ENCODE results near the gene FASTKD3. TPM values are rescaled to one million over a fixed set of nuclear protein-coding genes. Genes with fewer than 3 reads are reported as not detected.

The FASTKD3 gene
- total RNA-seq, 1 experiment from 2014 or later: 12.0 TPM

DNA sequence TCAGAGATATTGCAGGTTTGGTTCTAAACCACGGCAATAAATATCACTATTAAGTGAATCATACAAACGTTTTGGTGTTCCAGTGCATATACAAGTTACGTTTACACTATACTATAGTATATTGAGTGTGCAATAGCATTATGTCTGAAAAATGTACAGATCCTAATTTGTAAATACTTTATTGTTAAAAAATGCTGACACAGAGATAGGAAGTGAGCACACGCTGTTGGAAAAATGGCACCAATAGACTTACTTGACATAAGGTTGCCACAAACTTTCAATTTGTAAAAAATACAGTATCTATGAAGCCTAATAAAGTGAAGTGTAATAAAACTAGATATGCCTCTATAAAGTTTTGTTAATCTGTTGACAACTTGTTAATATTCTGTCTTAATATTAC, 33.8 kb downstream of the FASTKD3 start:
- ChIA-PET POLR2A (no interaction called here), RAD21 (ENCODE audit: low non-redundant PET in 1 of 2, low total read pairs in 2 of 2, uncharacterized antibody in 2 of 2, unreplicated experiment in 2 of 2) (no interaction called here), CTCF (no interaction called here)
- peaks cover 13% of the 10 kb centered on the region; the same call in 1 of the 2 replicates for H3K27me3 ChIP-seq (ENCODE audit: insufficient read depth, low read length)
- intact Hi-C loops (cut with micrococcal nuclease): no loop called here
- TF ChIP-seq ZFX (IDR thresholded peaks at IDR 0.05) (no peak), RAD21 (IDR thresholded peaks at IDR 0.05; ENCODE audit: low read depth) (no peak), POLR2A (IDR thresholded peaks at IDR 0.05; ENCODE audit: borderline replicate concordance, extremely low read depth, insufficient read depth, insufficient read length) (no peak), ZNF274 (IDR thresholded peaks at IDR 0.05; ENCODE audit: low read depth, low read length) (no peak), ELF1 (IDR thresholded peaks at IDR 0.05; ENCODE audit: borderline replicate concordance, low read depth) (no peak), POLR2AphosphoS5 (IDR thresholded peaks at IDR 0.05; ENCODE audit: low read depth, low read length) (no peak)
- no peaks in the 10 kb centered on the region for H3K9me2 ChIP-seq (ENCODE audit: insufficient read depth)
- H3K4me2 ChIP-seq (ENCODE audit: low read length): no peak overlapping the region
- no peaks in the 10 kb centered on the region for H3K79me2 ChIP-seq (ENCODE audit: insufficient read depth, low read length)
- H3K4me1 ChIP-seq (ENCODE audit: control insufficient read depth in 1 of 2, insufficient read depth in 2 of 2, low read length in 2 of 2): no peaks in the 10 kb centered on the region
- no peak overlapping the region for H3K9ac ChIP-seq (ENCODE audit: low read length)
- no peaks in the 10 kb centered on the region for H4K20me1 ChIP-seq (ENCODE audit: insufficient read depth)
- no peak overlapping the region for H2AFZ ChIP-seq (ENCODE audit: low read depth, low read length, poor library complexity, severe bottlenecking)
- ATAC-seq (no peak), DNase-seq (ENCODE audit: low read depth, low spot score) (no peak)
- no peaks in the 10 kb centered on the region for H3K36me3 ChIP-seq (ENCODE audit: control insufficient read depth in 1 of 2, insufficient read depth in 2 of 2, low read length in 2 of 2)
- no TSS peak for BruUV-seq (replicated peaks)
- H3K9me3 ChIP-seq (ENCODE audit: control insufficient read depth in 1 of 2, insufficient read depth in 1 of 2, low read depth in 1 of 2, low read length in 2 of 2): no peaks in the 10 kb centered on the region
- H3K4me3 ChIP-seq (replicated peaks in 1 of 2; ENCODE audit: low read depth in 1 of 2, low read length in 2 of 2): no peak overlapping the region
- H3K27ac ChIP-seq (ENCODE audit: low read depth, low read length): no peak overlapping the region

DNA sequence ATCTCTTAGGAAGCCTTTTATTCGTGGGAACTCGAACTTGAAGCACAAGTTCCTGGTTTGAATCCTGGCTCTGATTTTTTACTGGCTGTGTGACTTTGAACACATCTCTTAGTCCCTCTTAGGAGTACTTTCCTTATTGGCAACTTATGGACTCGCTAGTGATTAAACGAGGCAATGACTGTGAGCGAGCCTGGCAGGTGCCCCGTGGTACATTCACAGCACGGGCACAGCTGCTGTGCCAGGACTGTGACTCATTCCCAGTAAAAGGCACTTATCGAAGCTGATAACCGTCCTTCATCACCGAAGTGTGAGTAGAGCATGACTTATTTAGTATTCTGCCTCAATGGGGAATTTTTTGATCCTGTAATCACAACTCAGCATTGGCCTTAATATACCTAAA, 40.6 kb downstream of the FASTKD3 start:
- Histone ChIP-seq H4K20me1 (ENCODE audit: insufficient read depth) (no peaks in the 10 kb centered on the region), H3K9me3 (ENCODE audit: control insufficient read depth in 1 of 2, insufficient read depth in 1 of 2, low read depth in 1 of 2, low read length in 2 of 2) (no peaks in the 10 kb centered on the region), H3K9me2 (ENCODE audit: insufficient read depth) (no peaks in the 10 kb centered on the region), H3K4me2 (ENCODE audit: low read length) (no peak overlapping the region), H3K4me1 (ENCODE audit: control insufficient read depth in 1 of 2, insufficient read depth in 2 of 2, low read length in 2 of 2) (no peaks in the 10 kb centered on the region), H2AFZ (ENCODE audit: low read depth, low read length, poor library complexity, severe bottlenecking) (no peak overlapping the region), H3K36me3 (ENCODE audit: control insufficient read depth in 1 of 2, insufficient read depth in 2 of 2, low read length in 2 of 2) (no peaks in the 10 kb centered on the region), H3K27ac (ENCODE audit: low read depth, low read length) (no peak overlapping the region), H3K9ac (ENCODE audit: low read length) (no peak overlapping the region), H3K4me3 (replicated peaks in 1 of 2; ENCODE audit: low read depth in 1 of 2, low read length in 2 of 2) (no peak overlapping the region), H3K79me2 (ENCODE audit: insufficient read depth, low read length) (no peaks in the 10 kb centered on the region), H3K27me3 (ENCODE audit: insufficient read depth, low read length) (peaks cover 45% of the 10 kb centered on the region; the same call in 1 of the 2 replicates)
- RAD21 ChIA-PET (ENCODE audit: low non-redundant PET in 1 of 2, low total read pairs in 2 of 2, uncharacterized antibody in 2 of 2, unreplicated experiment in 2 of 2): no interaction called here
- POLR2A ChIA-PET: no interaction called here
- TF ChIP-seq ZFX (IDR thresholded peaks at IDR 0.05) (no peak), EGR1 (IDR thresholded peaks at IDR 0.05; ENCODE audit: low read depth) (no peak)
- TF ChIP-seq, protein P1, sequence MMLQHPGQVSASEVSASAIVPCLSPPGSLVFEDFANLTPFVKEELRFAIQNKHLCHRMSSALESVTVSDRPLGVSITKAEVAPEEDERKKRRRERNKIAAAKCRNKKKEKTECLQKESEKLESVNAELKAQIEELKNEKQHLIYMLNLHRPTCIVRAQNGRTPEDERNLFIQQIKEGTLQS (IDR thresholded peaks at IDR 0.05): no peak
- no peak for ATAC-seq
- BruUV-seq (replicated peaks): no TSS peak
- intact Hi-C loops (cut with micrococcal nuclease): no loop called here
- no peak for DNase-seq (ENCODE audit: low read depth, low spot score)
- CTCF ChIA-PET: interaction anchor here (1.0 to 1.1 kb wide), 3 partner anchors 9 to 13 kb away, joined by 3 read pairs; no protein-coding TSS in a partner anchor
